Measurements from ENCODE around the gene BANK1.

GRCh38 chr4:101886826-101887225 lies 96.3 kb downstream of the BANK1 start:
- no peak for TF ChIP-seq FOXP2 (optimal IDR thresholded peaks at IDR 0.05; ENCODE audit: control extremely low read depth, extremely low read length, insufficient read depth)
- no peak for TF ChIP-seq POLR2AphosphoS5 (IDR thresholded peaks at IDR 0.05; ENCODE audit: borderline replicate concordance, low read depth, low read length)

Measured in SK-N-MC (cell line).